PC-3 (cell line): ENCODE measurements around the gene UFD1. TPM values are rescaled to one million over a fixed set of nuclear protein-coding genes. Genes with fewer than 3 reads are reported as not detected.

ENCODE experiments used
- ATAC-seq: fragments of 200-7000 bp; cut with Tn5 transposase; 2 replicates; pipeline ENCODE4 v1.9.1; 2020; ENCODE audit warnings: mild to moderate bottlenecking, moderate library complexity
- BruUV-seq: library from RNA; stranded (reverse); fragments of 400-500 nt; replicated peaks from 2 replicates; lab custom pipeline; 2021; lab: Mats Ljungman, UMichigan
- CTCF ChIA-PET: fragments of 300-600 bp; sonication (Branson Sonifier 250); formaldehyde crosslinking; loops from one replicate; lab custom pipeline; 2022; ENCODE audit warnings: antibody characterized with exemption; lab: Charles Lee
- POLR2A ChIA-PET: fragments of 300-600 bp; sonication (Branson Sonifier 250); formaldehyde crosslinking; loops from one replicate; lab custom pipeline; 2022; ENCODE audit warnings: antibody characterized with exemption; ENCODE audit not compliant: unreplicated experiment; lab: Charles Lee
- DNase-seq: peaks from one replicate; pipeline ENCODE4 v3.0.0-alpha.2; 2015
- H2AFZ ChIP-seq: fragments of 300-600 bp; sonication (generic); 2 replicates; pipeline ENCODE4 v1.6.0; 2016; ENCODE audit warnings: antibody characterized with exemption, low read length
- H3F3A ChIP-seq: fragments of 300-600 bp; sonication (generic); one replicate; pipeline ENCODE4 v1.6.0; 2017; ENCODE audit warnings: antibody characterized with exemption, low read length, control low read depth, mild to moderate bottlenecking; ENCODE audit not compliant: unreplicated experiment
- H3K27ac ChIP-seq: fragments of 300-600 bp; sonication (generic); 2 replicates; pipeline ENCODE4 v1.5.1; 2016; ENCODE audit warnings: mild to moderate bottlenecking, low read length
- H3K27me3 ChIP-seq: fragments of 300-600 bp; sonication (generic); 2 replicates; pipeline ENCODE4 v1.6.1; 2016; ENCODE audit warnings: low read length, mixed read lengths
- H3K36me3 ChIP-seq: fragments of 300-600 bp; sonication (generic); 2 replicates; pipeline ENCODE4 v1.6.1; 2016; ENCODE audit warnings: low read depth, mixed run types, low read length, mixed read lengths
- H3K4me1 ChIP-seq: fragments of 300-600 bp; sonication (generic); 2 replicates; pipeline ENCODE4 v1.5.1; 2016; ENCODE audit warnings: low read length; ENCODE audit not compliant: insufficient read depth
- H3K4me2 ChIP-seq: fragments of 300-600 bp; sonication (generic); 2 replicates; pipeline ENCODE4 v1.6.0; 2016; ENCODE audit warnings: low read length
- H3K4me3 ChIP-seq: fragments of 300-600 bp; sonication (generic); 2 replicates; pipeline ENCODE4 v1.5.1; 2016; ENCODE audit warnings: mild to moderate bottlenecking, low read length, mixed read lengths
- H3K79me2 ChIP-seq: fragments of 300-600 bp; sonication (generic); 2 replicates; pipeline ENCODE4 v1.6.1; 2017; ENCODE audit warnings: low read length, mixed read lengths
- H3K9ac ChIP-seq: fragments of 300-600 bp; sonication (generic); 2 replicates; pipeline ENCODE4 v1.6.0; 2016; ENCODE audit warnings: mild to moderate bottlenecking, low read length
- H3K9me2 ChIP-seq: fragments of 300-600 bp; sonication (generic); replicated peaks from 2 replicates; pipeline ENCODE4 v1.6.1; 2016; ENCODE audit warnings: mixed run types, low read length, mixed read lengths
- H3K9me3 ChIP-seq: fragments of 300-600 bp; sonication (generic); 2 replicates; pipeline ENCODE4 v1.6.1; 2016; ENCODE audit warnings: low read length, mixed read lengths
- H4K20me1 ChIP-seq: fragments of 300-600 bp; sonication (generic); 2 replicates; pipeline ENCODE4 v1.6.1; 2016; ENCODE audit warnings: low read length, mixed read lengths
- CTCF ChIP-seq: fragments of 300-600 bp; sonication (generic); conservative IDR thresholded peaks from 2 replicates; pipeline ENCODE4 v1.5.1; 2017; ENCODE audit warnings: antibody characterized with exemption, low read depth, mild to moderate bottlenecking, low read length
- EZH2 ChIP-seq: fragments of 300-600 bp; sonication (generic); IDR thresholded peaks from one replicate; pipeline ENCODE4 v1.6.1; 2017; ENCODE audit warnings: antibody characterized with exemption, mild to moderate bottlenecking, low read length; ENCODE audit not compliant: unreplicated experiment
- EZH2phosphoT487 ChIP-seq: fragments of 300-600 bp; sonication (generic); IDR thresholded peaks from 2 replicates; pipeline ENCODE4 v1.6.1; 2018; ENCODE audit warnings: mild to moderate bottlenecking, antibody characterized with exemption, low read length, borderline replicate concordance
- intact Hi-C: fragments of 100-400 bp; cut with micrococcal nuclease; formaldehyde crosslinking; loops from 2 replicates; pipeline ENCODE4 v1.9.0; 2023
- total RNA-seq: library from RNA; depleted of rRNA; stranded (reverse); fragments of >200 nt; gene quantifications from 2 replicates; pipeline ENCODE4 v1.2.3, GENCODE V29; 2014

UFD1 gene
- total RNA-seq, 1 experiment from 2014 or later = 92.6 TPM

- H3K4me2 ChIP-seq = no peak overlapping the region
- H4K20me1 ChIP-seq = no peaks in the 10 kb centered on the region
- H3K79me2 ChIP-seq = no peaks in the 10 kb centered on the region
- POLR2A ChIA-PET = no interaction called here
- ATAC-seq = no peak
- H3K4me3 ChIP-seq = no peak overlapping the region
- H3K9me2 ChIP-seq = no peaks in the 10 kb centered on the region
- no TSS peak for BruUV-seq
- no peaks in the 10 kb centered on the region for H3F3A ChIP-seq
- no peak overlapping the region for H3K9ac ChIP-seq
- no peak for TF ChIP-seq EZH2
- no peak for TF ChIP-seq CTCF
- TF ChIP-seq EZH2phosphoT487 = no peak
- peaks cover 5% of the 10 kb centered on the region; the same call in 1 of the 2 replicates for H3K4me1 ChIP-seq
- H2AFZ ChIP-seq = no peak overlapping the region
- intact Hi-C loops = loop anchor here (10.0 kb wide), 1 partner anchor 215 kb away; the partner anchor contains the start of gene SEPTIN5
- no peaks in the 10 kb centered on the region for H3K9me3 ChIP-seq
- CTCF ChIA-PET = no interaction called here
- H3K27ac ChIP-seq = no peak overlapping the region
- DNase-seq = no peak
- H3K27me3 ChIP-seq = no peaks in the 10 kb centered on the region
- peaks cover 15% of the 10 kb centered on the region; the same call in 1 of the 2 replicates for H3K36me3 ChIP-seq
Measured at GRCh38 chr22:19499236-19499879, 20.4 kb upstream of the UFD1 start.

- no peaks in the 10 kb centered on the region for H3K9me2 ChIP-seq
- no peaks in the 10 kb centered on the region for H4K20me1 ChIP-seq
- peaks cover 15% of the 10 kb centered on the region; the same call in 1 of the 2 replicates for H3K36me3 ChIP-seq
- DNase-seq (no peak), ATAC-seq (no peak)
- H3K9ac ChIP-seq = no peak overlapping the region
- no peaks in the 10 kb centered on the region for H3K27me3 ChIP-seq
- H3F3A ChIP-seq = no peaks in the 10 kb centered on the region
- intact Hi-C loops = loop anchor here (10.0 kb wide), 1 partner anchor 216 kb away; the partner anchor contains the start of gene SEPTIN5
- no peaks in the 10 kb centered on the region for H3K9me3 ChIP-seq
- no peak overlapping the region for H2AFZ ChIP-seq
- no TSS peak for BruUV-seq
- POLR2A ChIA-PET = no interaction called here
- CTCF ChIA-PET = no interaction called here
- TF ChIP-seq EZH2phosphoT487 (no peak), CTCF (no peak), EZH2 (no peak)
- no peaks in the 10 kb centered on the region for H3K79me2 ChIP-seq
- no peak overlapping the region for H3K4me2 ChIP-seq
- peaks cover 5% of the 10 kb centered on the region; the same call in 1 of the 2 replicates for H3K4me1 ChIP-seq
- no peak overlapping the region for H3K4me3 ChIP-seq
- H3K27ac ChIP-seq = no peak overlapping the region
Measured at GRCh38 chr22:19498866-19499190, 19.8 kb upstream of the UFD1 start.

- POLR2A ChIA-PET = no interaction called here
- Histone ChIP-seq H3K4me2 (no peak overlapping the region), H3K9me3 (no peaks in the 10 kb centered on the region), H3K27me3 (no peaks in the 10 kb centered on the region), H3K4me3 (no peak overlapping the region), H3K4me1 (peaks cover 5% of the 10 kb centered on the region; the same call in 1 of the 2 replicates), H3K9ac (no peak overlapping the region), H3K36me3 (peaks cover 15% of the 10 kb centered on the region; the same call in 1 of the 2 replicates), H4K20me1 (no peaks in the 10 kb centered on the region), H3K27ac (no peak overlapping the region), H2AFZ (no peak overlapping the region), H3K9me2 (no peaks in the 10 kb centered on the region), H3F3A (no peaks in the 10 kb centered on the region), H3K79me2 (no peaks in the 10 kb centered on the region)
- CTCF ChIA-PET = no interaction called here
- TF ChIP-seq CTCF (no peak), EZH2phosphoT487 (no peak), EZH2 (no peak)
- no peak for DNase-seq
- no TSS peak for BruUV-seq
- intact Hi-C loops = loop anchor here (10.0 kb wide), 1 partner anchor 216 kb away; the partner anchor contains the start of gene SEPTIN5
- no peak for ATAC-seq
Measured at GRCh38 chr22:19498154-19498865, 19.3 kb upstream of the UFD1 start.
